GM12872 (cell line): Measurements from ENCODE around the gene OR1J2.

Experiments
- TF ChIP-seq, protein P1 (sequence below): IDR thresholded peaks from 3 replicates; pipeline ENCODE4 v1.5.1; 2011; ENCODE audit warnings: low read depth, mild to moderate bottlenecking, low read length, moderate library complexity; ENCODE audit not compliant: insufficient read depth

The OR1J2 gene

DNA sequence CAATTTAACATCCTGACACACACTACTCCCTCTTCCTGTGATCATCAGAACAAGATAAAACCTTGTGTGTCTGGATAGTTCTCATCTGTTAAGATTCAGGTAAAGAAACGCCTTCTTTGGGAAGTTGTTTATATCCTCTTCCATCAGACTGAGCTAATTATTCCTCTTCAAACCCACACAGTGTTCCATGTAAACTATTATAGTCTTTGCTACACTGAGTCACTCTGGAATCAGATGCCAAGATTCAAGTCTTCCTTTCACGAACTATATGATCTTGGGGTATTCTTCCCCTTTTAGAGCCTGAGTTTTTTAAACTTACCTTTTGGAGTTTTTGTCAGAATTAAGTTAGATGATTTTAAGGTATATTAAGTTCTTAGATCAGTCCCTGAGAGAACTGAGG lies 34.9 kb upstream of the OR1J2 start:
- TF ChIP-seq, protein P1, sequence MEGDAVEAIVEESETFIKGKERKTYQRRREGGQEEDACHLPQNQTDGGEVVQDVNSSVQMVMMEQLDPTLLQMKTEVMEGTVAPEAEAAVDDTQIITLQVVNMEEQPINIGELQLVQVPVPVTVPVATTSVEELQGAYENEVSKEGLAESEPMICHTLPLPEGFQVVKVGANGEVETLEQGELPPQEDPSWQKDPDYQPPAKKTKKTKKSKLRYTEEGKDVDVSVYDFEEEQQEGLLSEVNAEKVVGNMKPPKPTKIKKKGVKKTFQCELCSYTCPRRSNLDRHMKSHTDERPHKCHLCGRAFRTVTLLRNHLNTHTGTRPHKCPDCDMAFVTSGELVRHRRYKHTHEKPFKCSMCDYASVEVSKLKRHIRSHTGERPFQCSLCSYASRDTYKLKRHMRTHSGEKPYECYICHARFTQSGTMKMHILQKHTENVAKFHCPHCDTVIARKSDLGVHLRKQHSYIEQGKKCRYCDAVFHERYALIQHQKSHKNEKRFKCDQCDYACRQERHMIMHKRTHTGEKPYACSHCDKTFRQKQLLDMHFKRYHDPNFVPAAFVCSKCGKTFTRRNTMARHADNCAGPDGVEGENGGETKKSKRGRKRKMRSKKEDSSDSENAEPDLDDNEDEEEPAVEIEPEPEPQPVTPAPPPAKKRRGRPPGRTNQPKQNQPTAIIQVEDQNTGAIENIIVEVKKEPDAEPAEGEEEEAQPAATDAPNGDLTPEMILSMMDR, result no peak

DNA sequence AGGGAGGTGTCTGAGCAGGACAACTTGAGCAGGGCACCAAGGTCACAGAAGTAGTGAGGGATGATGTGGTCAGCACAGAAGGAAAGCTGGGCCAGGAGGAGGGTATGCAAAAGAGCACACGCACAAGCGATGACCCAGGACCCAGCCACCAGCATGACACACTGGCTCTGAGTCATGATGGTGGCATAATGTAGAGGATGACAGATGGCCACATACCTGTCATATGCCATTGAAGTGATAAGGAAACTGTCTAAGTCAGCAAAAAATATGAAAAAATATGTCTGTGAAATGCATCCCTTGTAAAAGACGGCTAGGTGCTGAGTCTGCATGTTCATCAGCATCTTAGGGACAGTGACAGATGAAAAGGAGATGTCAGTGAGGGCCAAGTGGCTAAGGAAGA lies 33.3 kb upstream of the OR1J2 start:
- TF ChIP-seq, protein P1, result no peak

DNA sequence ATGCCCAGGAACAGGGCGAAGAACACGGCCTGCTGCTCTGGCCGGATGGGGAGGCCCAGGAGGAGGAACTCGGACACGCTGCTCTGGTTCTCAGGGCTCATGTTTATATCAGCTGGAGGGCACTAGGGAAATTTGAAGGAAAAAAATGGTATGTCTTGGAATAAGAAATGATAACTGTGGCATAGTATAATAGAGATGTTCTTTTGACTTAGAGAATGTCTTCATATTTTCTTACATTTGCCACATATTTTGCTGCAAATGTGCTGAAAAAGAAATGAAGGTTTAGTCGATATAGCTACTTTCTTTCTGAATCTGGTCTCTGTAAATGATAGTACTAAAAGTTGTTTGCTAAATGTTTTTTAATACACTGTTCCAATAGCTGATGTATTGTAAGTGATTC lies 32.8 kb upstream of the OR1J2 start, which contains the start of gene OR1J1:
Gene OR1J1 (minus strand): TSS at position 101 of the 400 bp plus-strand sequence. CDS start 0 bp downstream, at position 101.
- TF ChIP-seq, protein P1, result no peak

DNA sequence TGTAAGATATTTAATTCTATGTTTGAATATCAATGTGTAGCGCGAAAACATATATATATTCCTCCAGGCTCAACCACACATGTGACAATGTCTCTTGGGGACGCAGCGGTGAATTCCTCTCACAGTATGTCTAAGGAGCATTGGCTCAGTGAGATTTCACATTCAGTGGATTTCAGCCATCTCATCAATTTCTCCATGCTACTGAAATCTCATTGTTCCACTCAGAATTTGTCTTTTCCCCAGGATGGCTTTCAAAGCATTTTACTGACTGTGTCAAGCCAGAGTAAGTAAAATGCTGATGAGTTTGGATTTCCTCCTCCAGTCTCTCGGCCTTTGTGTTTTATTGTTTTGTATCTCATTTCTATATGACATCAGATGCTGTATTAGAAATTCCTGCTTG lies 31.5 kb upstream of the OR1J2 start:
- TF ChIP-seq, protein P1, result no peak

DNA sequence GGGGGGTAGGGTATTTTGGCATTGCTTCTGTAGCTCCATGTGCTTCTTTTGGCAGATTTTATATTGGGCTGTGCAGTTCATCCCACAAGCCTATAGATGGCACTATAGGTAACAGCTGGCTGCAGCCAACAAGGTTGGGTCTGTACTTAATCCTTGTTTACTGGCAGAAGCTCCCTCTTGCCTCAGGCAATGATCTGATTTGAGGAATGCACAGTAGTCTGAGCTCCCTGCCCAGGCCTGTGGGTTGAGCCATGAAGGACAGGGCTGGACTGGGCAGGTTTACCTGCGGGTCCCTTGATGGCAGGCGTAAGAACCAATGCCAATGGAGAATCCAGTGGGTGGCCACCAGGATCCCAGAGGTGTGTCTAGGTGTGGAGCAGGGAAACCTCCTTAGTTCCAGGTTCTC lies 11.7 kb upstream of the OR1J2 start:
- TF ChIP-seq, protein P1, result peak; percentile 85

DNA sequence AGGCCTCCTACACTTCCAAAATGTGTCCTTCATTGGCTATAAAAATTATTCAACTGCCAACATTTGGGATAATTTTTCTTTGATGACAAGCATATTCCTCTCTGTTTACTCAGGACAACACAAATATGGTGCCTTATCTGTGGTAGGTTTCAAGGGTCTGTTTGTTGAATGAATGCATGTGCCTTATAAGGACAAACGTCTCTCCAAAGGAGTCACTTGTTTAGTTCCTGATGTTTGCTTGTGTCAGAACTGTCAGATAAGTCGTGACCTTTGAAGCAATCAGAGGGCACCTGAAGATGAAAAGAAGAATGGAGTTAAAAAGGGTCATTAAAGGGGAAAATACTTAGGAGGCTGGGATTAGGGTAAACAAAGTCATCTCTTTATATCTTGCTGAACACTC lies 3.6 kb upstream of the OR1J2 start:
- TF ChIP-seq, protein P1, result no peak

DNA sequence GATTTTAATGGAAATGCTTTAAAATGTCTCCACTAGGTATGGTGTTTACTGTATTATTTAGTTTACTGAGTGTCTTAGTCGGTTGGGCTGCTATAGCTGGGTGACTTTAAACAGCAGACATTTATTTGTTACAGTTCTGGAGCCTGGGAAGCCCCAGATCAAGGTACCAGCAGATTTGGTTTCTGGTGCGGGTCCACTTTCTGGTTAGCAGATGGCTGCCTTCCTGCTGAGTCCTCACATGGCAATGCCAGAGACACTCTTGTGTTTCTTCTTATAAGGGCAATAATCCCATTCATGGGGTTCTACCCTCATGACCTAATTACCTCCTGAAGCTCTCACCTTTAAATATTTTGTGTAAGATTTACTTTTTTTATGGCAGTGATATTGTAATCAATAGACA lies 7.6 kb downstream of the OR1J2 start:
- TF ChIP-seq, protein P1, result no peak

DNA sequence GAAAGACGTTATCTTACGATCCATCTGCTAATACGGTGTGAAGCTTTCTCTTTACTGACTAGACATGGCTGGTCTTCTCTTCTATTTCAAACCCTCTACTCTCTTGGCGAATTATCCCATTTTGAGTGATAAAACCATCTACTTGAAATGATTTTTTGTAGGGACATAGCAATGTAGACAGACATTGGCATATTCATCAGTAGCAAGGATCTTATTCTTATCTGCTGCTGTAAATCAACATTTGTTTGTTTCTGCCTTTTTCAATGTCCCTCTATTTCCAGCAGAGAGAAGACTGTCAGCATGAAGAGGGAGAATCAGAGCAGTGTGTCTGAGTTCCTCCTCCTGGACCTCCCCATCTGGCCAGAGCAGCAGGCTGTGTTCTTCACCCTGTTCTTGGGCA lies 8.2 kb downstream of the OR1J2 start, which contains the start of gene OR1J4:
Gene OR1J4 (plus strand): TSS at position 301 of the 400 bp plus-strand sequence. CDS start 0 bp downstream, at position 301.
- TF ChIP-seq, protein P1, result no peak
